K562 (cell line): ENCODE results near the gene RASGRP2. TPM values are rescaled to one million over a fixed set of nuclear protein-coding genes. Genes with fewer than 3 reads are reported as not detected.

ENCODE experiments used
- ASH1L ChIP-seq: fragments of 450-650 bp; IDR thresholded peaks from 2 replicates; pipeline ENCODE4 v1.6.1; 2018; ENCODE audit warnings: borderline replicate concordance, mild to moderate bottlenecking, low read depth; ENCODE audit not compliant: partially characterized antibody
- BCOR ChIP-seq: fragments of 450-650 bp; IDR thresholded peaks from 2 replicates; pipeline ENCODE4 v1.6.1; 2016
- CBX5 ChIP-seq: IDR thresholded peaks from 2 replicates; pipeline ENCODE4 v1.6.1; 2014; ENCODE audit warnings: low read depth, borderline replicate concordance
- CREB1 ChIP-seq, 2 experiments: sonication (generic) in 1 of 2; formaldehyde crosslinking in 1 of 2; IDR thresholded peaks; 2 replicates each; pipeline versions ENCODE4 v1.6.1 to v1.8.0; 2012 to 2022; ENCODE audit warnings: inconsistent platforms in 1 of 2, mild to moderate bottlenecking in 1 of 2, missing genetic modification reagents in 1 of 2, moderate library complexity in 1 of 2
- FIP1L1 ChIP-seq: fragments of 200-400 bp; formaldehyde crosslinking; IDR thresholded peaks from 2 replicates; pipeline ENCODE4 v1.6.1; 2018; ENCODE audit warnings: mild to moderate bottlenecking, low read depth, low read length; ENCODE audit not compliant: poor library complexity, severe bottlenecking
- FOS ChIP-seq: IDR thresholded peaks from 3 replicates; pipeline ENCODE4 v1.6.1; 2011; ENCODE audit not compliant: insufficient read length; ENCODE audit errors: extremely low read depth
- HNRNPL ChIP-seq: fragments of 200-400 bp; formaldehyde crosslinking; IDR thresholded peaks from 2 replicates; pipeline ENCODE4 v1.6.1; 2017; ENCODE audit warnings: low read depth, mild to moderate bottlenecking, low read length
- MTA3 ChIP-seq: fragments of 450-650 bp; formaldehyde crosslinking; IDR thresholded peaks from 2 replicates; pipeline ENCODE4 v1.6.1; 2017; ENCODE audit warnings: mild to moderate bottlenecking, borderline replicate concordance
- NFATC3 ChIP-seq: fragments of 450-650 bp; IDR thresholded peaks from 2 replicates; pipeline ENCODE4 v1.6.1; 2017; ENCODE audit warnings: mild to moderate bottlenecking
- NFXL1 ChIP-seq: fragments of 450-650 bp; formaldehyde crosslinking; IDR thresholded peaks from 2 replicates; pipeline ENCODE4 v1.4.0; 2021; ENCODE audit warnings: mild to moderate bottlenecking
- NRF1 ChIP-seq, 2 experiments: fragments of 450-650 bp; IDR thresholded peaks in 1 of 2; conservative IDR thresholded peaks in 1 of 2; 2 replicates each; pipeline ENCODE4 v1.6.1; 2014; ENCODE audit warnings: mild to moderate bottlenecking in 2 of 2
- RBM15 ChIP-seq: fragments of 200-400 bp; formaldehyde crosslinking; IDR thresholded peaks from 2 replicates; pipeline ENCODE4 v1.6.1; 2018; ENCODE audit warnings: mild to moderate bottlenecking, low read length, moderate library complexity; ENCODE audit not compliant: insufficient read depth
- RBM25 ChIP-seq: fragments of 200-400 bp; formaldehyde crosslinking; IDR thresholded peaks from 2 replicates; pipeline ENCODE4 v1.6.1; 2018; ENCODE audit warnings: low read length, low read depth, moderate library complexity; ENCODE audit not compliant: severe bottlenecking
- RREB1 ChIP-seq: fragments of 250-450 bp; sonication (Bioruptor Pico); IDR thresholded peaks from 2 replicates; pipeline ENCODE4 v1.4.0; 2020
- SNAPC5 ChIP-seq: fragments of 250-450 bp; sonication (Bioruptor Pico); IDR thresholded peaks from 2 replicates; pipeline ENCODE4 v1.8.0; 2021; ENCODE audit warnings: moderate library complexity, mild to moderate bottlenecking, inconsistent platforms
- SNRNP70 ChIP-seq: fragments of 200-400 bp; formaldehyde crosslinking; optimal IDR thresholded peaks from 2 replicates; pipeline ENCODE3; 2017; ENCODE audit warnings: low read depth, low read length
- ZBTB26 ChIP-seq: fragments of 450-650 bp; formaldehyde crosslinking; IDR thresholded peaks from 2 replicates; pipeline ENCODE4 v1.4.0; 2022; ENCODE audit warnings: missing genetic modification characterization
- ZNF197 ChIP-seq: fragments of 200-800 bp; sonication (Bioruptor generic); IDR thresholded peaks from 2 replicates; pipeline ENCODE4 v1.6.1; 2016; ENCODE audit warnings: low read depth, missing genetic modification characterization, missing compliant biosample characterization
- ZNF3 ChIP-seq: fragments of 250-450 bp; sonication (Bioruptor Pico); IDR thresholded peaks from 2 replicates; pipeline ENCODE4 v1.5.0; 2021; ENCODE audit warnings: mild to moderate bottlenecking, moderate library complexity
- polyA plus RNA-seq, 8 experiments: library from polyadenylated mRNA; depleted of rRNA in 4 of 8; stranded (reverse) in 5 of 8; unstranded in 3 of 8; fragments of >200 nt; fragmentation: Nextera tagmentation in 2 of 8; fragmentation: Illumina TruSeq in 1 of 8; extraction: Ambion mirVana in 2 of 8; extraction: Trizol in 1 of 8; gene quantifications; 2 replicates each; pipeline versions ENCODE4 v1.2.1 to v1.2.3, GENCODE V29; 2011 to 2014; ENCODE audit warnings: inconsistent platforms in 1 of 8, missing spikeins in 1 of 8
- total RNA-seq, 7 experiments: library from RNA; depleted of rRNA in 6 of 7; stranded (reverse); fragments of >200 nt in 6 of 7; fragmentation: Illumina TruSeq in 2 of 7; extraction: Trizol in 2 of 7; gene quantifications; 2 replicates each; pipeline versions ENCODE4 v1.2.1 to v1.2.3, GENCODE V29; 2011 to 2021; ENCODE audit warnings: low replicate concordance in 1 of 7
- TF ChIP-seq, protein P1 (sequence below): fragments of 450-650 bp; IDR thresholded peaks from 2 replicates; pipeline ENCODE4 v1.6.1; 2016; ENCODE audit warnings: missing biosample characterization, missing genetic modification characterization

Gene RASGRP2
- total and polyA plus RNA-seq, 9 of the 15 experiments (the other 6 are each of a cell fraction or from before 2014, with no cell fraction given) = 0.87 to 22.7 (median 5.5) TPM

DNA sequence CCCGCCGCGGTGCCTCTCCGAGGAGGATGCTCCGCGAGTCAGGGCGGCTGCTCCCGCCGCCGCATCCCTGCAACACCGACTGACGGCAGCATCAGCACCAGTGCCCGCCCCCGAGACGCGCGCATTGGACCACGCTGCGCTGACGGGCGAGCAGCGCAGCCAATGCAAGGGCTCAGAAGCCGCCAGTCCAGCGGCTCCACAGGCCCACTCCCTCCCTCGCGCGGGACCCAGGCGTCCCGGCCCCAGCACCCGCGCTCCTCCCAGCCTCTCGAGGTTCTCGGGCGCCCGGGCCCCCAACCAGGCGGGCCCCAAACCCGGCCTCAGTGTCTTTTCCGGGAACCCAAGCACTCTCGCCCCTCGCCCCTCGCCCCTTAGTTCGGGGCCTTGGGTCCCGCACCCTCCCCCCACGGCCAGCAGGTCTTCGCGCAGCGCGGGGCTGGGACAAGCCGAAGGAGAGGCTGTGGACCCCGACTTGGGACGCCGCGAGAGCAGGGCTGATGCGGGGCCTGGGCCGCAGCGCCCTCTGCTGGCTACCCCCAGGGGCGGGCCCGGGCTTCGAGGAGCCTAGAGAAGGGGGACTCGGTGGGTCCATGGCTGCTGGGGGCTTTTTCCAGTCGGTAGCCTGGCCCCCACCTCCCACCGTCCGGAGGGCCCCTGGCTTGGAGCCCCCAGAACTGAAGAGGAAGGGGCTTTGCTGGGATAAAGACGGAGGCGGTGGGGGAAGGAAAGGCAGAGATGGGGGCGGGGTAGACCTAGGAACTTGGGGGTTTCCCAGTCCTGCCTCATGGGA is 20.6 kb downstream of the RASGRP2 start, which contains the start of gene NRXN2 (continued):
- TF ChIP-seq CREB1 (IDR thresholded peaks at IDR 0.05) (no peak), CREB1 (CRISPR knock-in tag; IDR thresholded peaks at IDR 0.05) (peak; percentile 25; the same call in 1 of the 2 replicates), BCOR (peak; percentile 37; the same call in 1 of the 2 replicates), ZBTB26 (CRISPR knock-in tag) (no peak), NRF1 (conservative IDR thresholded peaks at IDR 0.05 in 1 of 2, IDR thresholded peaks at IDR 0.05 in 1 of 2) (peak; percentile 71 to 76), CBX5 (no peak), FIP1L1 (peak; percentile 84), ASH1L (peak; percentile 67), MTA3 (peak; percentile 82), ZNF197 (CRISPR knock-in tag) (no peak), RREB1 (peak; percentile 100), SNRNP70 (no peak), NFXL1 (CRISPR knock-in tag) (no peak), RBM15 (no peak), FOS (peak; percentile 85), NFATC3 (no peak), HNRNPL (0 out of 2 replicates have a peak, but pooled peaks have one; percentile 30), SNAPC5 (CRISPR knock-in tag) (no peak), ZNF3 (CRISPR knock-in tag) (no peak), RBM25 (peak; percentile 100)
- TF ChIP-seq, protein P1, sequence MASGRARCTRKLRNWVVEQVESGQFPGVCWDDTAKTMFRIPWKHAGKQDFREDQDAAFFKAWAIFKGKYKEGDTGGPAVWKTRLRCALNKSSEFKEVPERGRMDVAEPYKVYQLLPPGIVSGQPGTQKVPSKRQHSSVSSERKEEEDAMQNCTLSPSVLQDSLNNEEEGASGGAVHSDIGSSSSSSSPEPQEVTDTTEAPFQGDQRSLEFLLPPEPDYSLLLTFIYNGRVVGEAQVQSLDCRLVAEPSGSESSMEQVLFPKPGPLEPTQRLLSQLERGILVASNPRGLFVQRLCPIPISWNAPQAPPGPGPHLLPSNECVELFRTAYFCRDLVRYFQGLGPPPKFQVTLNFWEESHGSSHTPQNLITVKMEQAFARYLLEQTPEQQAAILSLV (tag) = no peak
